Measurements from ENCODE around the gene BIN1. TPM values are rescaled to one million over a fixed set of nuclear protein-coding genes. Genes with fewer than 3 reads are reported as not detected.
"Not testable (repeated sequence)": the region's sequence is repeated elsewhere in the genome, so short reads cannot be mapped to it uniquely, and the experiment has no call there.

BIN1 gene
- total RNA-seq, 1 donor from 2014 or later = 45.2 TPM

- DNase-seq = no peak
Observed at GRCh38 chr2:127134235-127134634, 27.3 kb upstream of the BIN1 start.

- no peak for DNase-seq
Observed at GRCh38 chr2:127133793-127134192, 26.8 kb upstream of the BIN1 start.

- no peak for DNase-seq
Observed at GRCh38 chr2:127130421-127130820, 23.5 kb upstream of the BIN1 start.

- no peak for DNase-seq
Observed at GRCh38 chr2:127129937-127130336, 23.0 kb upstream of the BIN1 start.

DNA sequence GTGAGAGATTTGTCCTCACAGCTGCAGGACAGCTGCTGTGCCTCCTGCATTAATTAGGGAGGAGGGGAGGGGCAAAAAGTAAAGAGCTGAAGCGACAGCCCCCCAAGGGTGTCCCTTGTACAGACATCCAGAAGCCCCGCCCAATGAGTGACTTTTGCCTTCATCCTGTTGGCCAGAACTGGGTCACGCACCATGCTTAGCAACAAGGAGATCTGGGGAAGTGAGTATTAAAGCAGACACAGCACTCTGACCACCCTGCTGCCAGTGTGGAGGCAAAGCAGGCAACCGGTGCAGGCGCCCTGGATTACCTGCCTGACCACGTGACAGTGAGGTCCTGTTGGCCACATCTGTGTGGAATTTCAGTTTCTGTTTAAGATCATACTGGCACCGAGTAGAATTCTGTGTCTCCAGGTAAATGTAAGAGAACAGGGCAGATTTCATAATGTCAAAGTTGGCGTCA, 21.5 kb upstream of the BIN1 start:
- no peak for DNase-seq

GRCh38 chr2:127125821-127126220, 18.9 kb upstream of the BIN1 start:
- no peak for DNase-seq

GRCh38 chr2:127124426-127124825, 17.5 kb upstream of the BIN1 start:
- no peak for DNase-seq

DNA sequence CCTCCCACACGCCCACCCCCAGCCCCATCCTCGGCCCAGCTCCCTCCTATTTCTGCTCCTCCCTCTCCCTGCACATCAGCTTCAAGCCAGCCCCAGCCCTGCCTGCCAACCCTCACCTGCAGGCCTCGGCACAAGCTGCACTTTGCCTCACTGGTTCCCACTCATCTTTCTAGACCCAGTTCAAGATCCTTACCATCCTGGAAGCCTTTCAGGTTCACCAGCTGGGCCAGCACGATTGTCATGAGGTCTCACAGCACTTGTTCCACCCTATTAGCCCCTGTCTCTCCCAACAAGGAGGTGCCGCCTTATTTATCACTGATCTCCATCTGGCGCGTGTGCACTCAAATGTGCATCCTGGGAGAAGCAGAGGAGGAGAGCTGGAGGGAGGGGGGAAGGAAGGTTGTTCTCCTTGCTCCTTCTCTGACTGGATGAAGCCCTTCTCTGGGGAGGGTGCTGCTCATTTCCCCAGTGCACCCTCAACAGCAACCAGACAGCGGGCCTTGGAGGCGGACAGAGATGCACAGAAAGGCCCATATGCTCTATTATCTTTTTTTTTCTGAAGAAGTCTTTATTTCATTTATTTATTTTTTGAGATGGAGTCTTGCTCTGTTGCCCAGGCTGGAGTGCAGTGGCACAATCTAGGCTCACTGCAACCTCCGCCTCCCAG, 15.5 kb upstream of the BIN1 start:
- DNase-seq = no peak

DNA sequence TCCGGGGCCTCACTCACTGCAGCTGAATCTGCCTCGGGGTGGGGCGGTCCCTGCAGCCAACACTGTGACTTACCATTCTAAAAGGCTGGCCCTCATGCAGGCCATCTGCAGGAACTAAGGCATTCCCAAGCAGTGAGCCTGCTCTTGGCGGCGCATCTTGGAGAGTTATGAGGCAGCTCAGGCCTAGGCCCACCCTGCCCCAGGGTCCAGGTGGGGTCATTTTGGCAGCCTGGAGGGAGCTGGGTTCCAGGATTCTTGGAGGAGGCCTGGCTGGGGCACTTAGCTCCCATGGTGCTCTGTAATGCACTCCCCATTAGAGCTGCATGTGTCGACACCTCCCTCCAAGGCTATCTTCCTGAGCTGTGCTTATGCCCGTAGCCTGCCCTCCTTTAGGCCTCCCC, 14.8 kb upstream of the BIN1 start:
- DNase-seq = no peak

GRCh38 chr2:127121353-127121752, 14.4 kb upstream of the BIN1 start:
- DNase-seq = no peak

GRCh38 chr2:127120408-127120807, 13.5 kb upstream of the BIN1 start:
- DNase-seq = not testable (repeated sequence)

GRCh38 chr2:127118467-127118866, 11.5 kb upstream of the BIN1 start:
- DNase-seq = peak; percentile 73

DNA sequence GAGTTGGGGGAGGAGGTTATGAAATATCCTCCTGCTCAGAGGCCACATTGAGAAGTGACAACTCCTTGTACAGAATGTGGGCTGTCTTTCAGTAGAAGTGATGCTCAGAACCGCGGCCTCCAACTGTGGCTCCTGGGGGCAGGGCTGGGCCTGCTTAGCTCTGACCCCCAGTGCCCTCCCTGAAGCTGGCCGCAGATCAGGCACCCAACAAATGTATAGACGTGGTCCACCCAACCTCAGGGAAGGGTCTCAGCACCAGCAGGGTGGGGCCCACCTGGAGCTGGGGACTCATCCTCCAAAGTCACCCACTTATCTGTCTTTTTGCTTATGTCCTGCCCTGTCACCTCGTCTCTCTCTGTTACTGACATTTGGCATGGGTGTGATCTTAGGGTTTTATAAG, 11.1 kb upstream of the BIN1 start:
- DNase-seq = no peak

DNA sequence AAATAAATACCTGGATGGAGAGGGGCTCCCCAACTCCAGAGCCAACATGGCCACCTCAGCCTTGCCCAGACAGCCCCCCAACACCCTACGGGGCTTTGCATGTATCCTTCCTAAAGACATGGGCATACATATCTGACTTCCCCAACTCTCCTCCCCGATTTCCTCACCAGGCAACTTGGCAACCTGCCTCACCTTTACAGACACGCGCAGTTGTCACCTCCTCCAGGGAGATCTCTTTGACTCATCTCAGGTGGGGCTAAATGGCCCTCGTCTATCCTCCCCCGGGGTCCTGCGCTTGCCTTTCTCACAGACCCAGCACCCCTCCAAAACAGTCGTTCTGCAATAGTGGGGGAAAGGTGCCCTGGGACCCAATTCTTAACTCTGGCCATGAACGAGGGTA, 10.6 kb upstream of the BIN1 start:
- DNase-seq = no peak

DNA sequence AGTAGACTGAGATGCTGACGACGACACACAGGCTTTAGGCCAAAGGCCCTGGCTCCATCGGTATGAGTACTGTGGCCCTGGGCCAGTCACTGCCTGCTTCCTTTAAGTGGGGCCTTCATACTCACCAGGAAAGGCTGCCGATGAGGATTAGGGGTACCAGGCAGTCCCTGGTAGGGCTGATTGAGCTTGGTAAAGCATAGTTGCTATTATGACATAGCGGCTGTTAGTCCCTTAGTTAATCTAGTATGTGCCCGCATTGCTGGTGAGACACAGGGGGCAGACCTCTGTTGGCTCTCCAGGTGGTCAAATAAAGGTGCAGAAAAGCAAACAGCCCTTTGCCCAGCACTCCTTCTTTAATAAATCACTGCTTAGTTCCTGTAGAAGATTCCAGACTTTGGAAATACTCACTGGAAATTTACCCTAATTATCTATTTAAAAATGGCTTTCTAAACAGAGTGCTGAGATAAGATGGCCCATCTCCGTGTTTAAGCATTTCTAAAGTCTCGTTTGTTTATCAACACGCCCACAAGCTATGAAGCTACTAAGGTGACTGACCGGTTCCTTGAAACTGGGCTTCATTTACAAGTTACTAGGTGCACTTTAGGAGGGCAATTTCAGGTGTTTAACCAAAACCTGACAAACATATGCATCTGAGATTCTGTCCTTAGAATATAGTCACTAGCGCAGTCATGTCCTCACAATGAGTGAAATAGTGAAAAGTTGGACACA, 8.7 kb upstream of the BIN1 start:
- DNase-seq = no peak

DNA sequence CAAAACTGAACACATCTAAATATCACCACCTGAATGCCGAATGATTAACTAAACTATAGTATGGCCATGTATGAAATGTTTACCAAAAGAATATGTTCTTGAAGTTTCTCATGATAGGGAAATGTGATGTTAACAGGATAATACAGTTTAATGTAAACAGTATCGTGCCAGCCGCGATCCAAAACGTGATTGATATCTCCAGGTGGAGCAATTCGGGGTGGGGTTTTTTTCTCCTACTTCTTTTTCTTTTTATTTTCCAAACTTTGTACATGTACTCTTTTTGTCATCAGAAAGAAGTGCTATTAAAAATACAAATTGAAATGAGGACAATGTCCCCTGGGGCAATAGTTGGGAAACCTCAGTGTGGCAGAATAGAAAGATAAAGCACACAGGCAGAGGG, 4.0 kb upstream of the BIN1 start:
- no peak for DNase-seq

- no peak for DNase-seq
Observed at GRCh38 chr2:127108090-127108523, 1.2 kb upstream of the BIN1 start.

- DNase-seq = no peak
Observed at GRCh38 chr2:127107622-127107999, 657 bp upstream of the BIN1 start.

- no peak for DNase-seq
Observed at GRCh38 chr2:127106457-127106990, 430 bp downstream of the BIN1 start.

DNA sequence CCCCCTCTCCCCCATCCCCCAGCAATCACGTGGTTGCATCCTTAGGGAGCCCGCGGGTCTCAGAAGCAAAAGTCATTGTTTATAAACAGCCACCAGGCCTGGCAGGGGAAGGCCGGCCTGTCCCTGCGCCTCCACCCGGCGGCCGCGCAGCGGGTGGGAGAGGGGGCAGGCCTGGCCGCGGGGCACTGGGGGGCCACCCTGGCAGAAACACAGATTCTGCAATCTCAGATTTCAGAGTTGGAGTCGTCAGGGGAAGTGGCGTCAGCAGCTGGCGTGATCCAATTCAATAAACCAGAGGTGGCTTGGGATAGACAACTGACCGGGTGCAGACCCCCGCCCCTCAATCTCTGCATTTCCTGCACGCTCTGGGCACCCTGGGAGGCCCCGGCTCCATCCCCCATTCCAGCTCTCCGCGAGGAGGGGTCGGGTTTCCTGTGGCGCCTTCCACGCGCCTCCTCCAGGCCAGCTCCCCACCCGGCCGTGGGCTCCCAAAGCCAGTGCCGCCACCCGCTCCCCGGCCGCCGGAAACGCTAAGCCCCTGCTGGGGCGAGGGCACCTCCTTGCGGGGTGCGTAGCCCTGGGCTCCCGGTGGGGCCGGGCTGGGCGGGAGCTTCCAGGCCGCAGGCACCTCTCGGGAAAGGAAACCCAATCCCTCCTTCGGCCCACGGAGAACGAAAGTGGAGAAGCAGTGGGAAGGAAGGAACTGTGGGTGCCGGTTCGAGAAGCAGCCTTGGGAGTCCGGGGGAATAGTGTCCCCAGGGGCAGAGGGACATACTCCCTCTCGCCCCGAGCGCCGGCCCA, 1.1 kb downstream of the BIN1 start:
- DNase-seq = no peak

- DNase-seq = no peak
Observed at GRCh38 chr2:127104881-127105655, 1.9 kb downstream of the BIN1 start.

DNA sequence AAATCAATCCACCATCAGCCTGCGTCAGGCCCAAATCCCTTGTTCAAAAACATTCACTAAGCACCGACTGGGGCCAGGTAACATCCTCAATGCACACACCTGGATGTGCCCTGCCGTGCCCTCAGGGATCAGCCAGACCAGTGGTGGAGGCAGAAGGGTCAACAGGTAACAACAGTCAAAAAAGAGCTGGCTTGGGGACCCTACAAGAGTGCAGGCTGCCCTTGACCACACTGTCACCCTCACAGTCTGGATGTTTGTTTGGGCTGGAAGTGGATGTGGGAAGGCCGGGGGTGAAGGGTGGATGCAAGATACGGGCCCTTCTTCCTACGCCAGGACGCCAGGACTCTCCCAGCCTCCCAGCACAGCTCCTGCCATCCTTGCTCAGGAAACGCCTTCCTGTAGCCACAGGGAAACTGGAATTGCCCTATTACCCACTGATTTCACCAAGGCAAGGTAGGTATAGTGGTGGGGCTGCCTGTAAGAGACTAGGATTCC, 2.7 kb downstream of the BIN1 start:
- DNase-seq = no peak

Data from occipital lobe (tissue), 2 donors.